ENCODE results near the gene IMP4.

The IMP4 gene

GRCh38 chr2:130349174-130349573 lies 6.5 kb downstream of the IMP4 start:
- Histone ChIP-seq H3K27me3 (ENCODE audit: low read depth, low read length) (no peaks in the 10 kb centered on the region), H3K4me2 (ENCODE audit: low read length) (no peak overlapping the region), H3K4me1 (ENCODE audit: low read length) (peaks cover 4% of the 10 kb centered on the region), H3K79me2 (ENCODE audit: low read length) (peaks cover 14% of the 10 kb centered on the region), H3K4me3 (ENCODE audit: low read length) (no peak overlapping the region), H3K27ac (ENCODE audit: low read length) (no peak overlapping the region), H4K20me1 (ENCODE audit: insufficient read depth, low read length) (no peaks in the 10 kb centered on the region; the same call in 1 of the 2 replicates), H3K9me3 (ENCODE audit: insufficient read depth, low read length) (peaks cover 3% of the 10 kb centered on the region; the same call in 1 of the 2 replicates), H3K9ac (ENCODE audit: low read length) (no peak overlapping the region), H2AFZ (ENCODE audit: low read depth, low read length) (no peak overlapping the region), H3K36me3 (replicated peaks; ENCODE audit: low read depth, low read length) (peaks cover 52% of the 10 kb centered on the region)
- TF ChIP-seq, protein P1, sequence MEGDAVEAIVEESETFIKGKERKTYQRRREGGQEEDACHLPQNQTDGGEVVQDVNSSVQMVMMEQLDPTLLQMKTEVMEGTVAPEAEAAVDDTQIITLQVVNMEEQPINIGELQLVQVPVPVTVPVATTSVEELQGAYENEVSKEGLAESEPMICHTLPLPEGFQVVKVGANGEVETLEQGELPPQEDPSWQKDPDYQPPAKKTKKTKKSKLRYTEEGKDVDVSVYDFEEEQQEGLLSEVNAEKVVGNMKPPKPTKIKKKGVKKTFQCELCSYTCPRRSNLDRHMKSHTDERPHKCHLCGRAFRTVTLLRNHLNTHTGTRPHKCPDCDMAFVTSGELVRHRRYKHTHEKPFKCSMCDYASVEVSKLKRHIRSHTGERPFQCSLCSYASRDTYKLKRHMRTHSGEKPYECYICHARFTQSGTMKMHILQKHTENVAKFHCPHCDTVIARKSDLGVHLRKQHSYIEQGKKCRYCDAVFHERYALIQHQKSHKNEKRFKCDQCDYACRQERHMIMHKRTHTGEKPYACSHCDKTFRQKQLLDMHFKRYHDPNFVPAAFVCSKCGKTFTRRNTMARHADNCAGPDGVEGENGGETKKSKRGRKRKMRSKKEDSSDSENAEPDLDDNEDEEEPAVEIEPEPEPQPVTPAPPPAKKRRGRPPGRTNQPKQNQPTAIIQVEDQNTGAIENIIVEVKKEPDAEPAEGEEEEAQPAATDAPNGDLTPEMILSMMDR (IDR thresholded peaks at IDR 0.05; ENCODE audit: low read depth, low read length): no peak
- no peak for TF ChIP-seq EZH2phosphoT487 (IDR thresholded peaks at IDR 0.05; ENCODE audit: low read depth)

GRCh38 chr2:130351711-130352110 lies 9.0 kb downstream of the IMP4 start:
- no peak overlapping the region for H3K4me3 ChIP-seq (ENCODE audit: low read length)
- no peak overlapping the region for H3K27ac ChIP-seq (ENCODE audit: low read length)
- H3K4me1 ChIP-seq (ENCODE audit: low read length): peaks cover 9% of the 10 kb centered on the region
- H3K4me2 ChIP-seq (ENCODE audit: low read length): no peak overlapping the region
- H4K20me1 ChIP-seq (ENCODE audit: insufficient read depth, low read length): no peaks in the 10 kb centered on the region
- H3K27me3 ChIP-seq (ENCODE audit: low read depth, low read length): no peaks in the 10 kb centered on the region
- no peak overlapping the region for H3K9ac ChIP-seq (ENCODE audit: low read length)
- no peak for TF ChIP-seq EZH2phosphoT487 (IDR thresholded peaks at IDR 0.05; ENCODE audit: low read depth)
- TF ChIP-seq, protein P1 (IDR thresholded peaks at IDR 0.05; ENCODE audit: low read depth, low read length): no peak
- H3K9me3 ChIP-seq (ENCODE audit: insufficient read depth, low read length): no peaks in the 10 kb centered on the region
- H3K36me3 ChIP-seq (replicated peaks; ENCODE audit: low read depth, low read length): peaks cover 26% of the 10 kb centered on the region
- H3K79me2 ChIP-seq (ENCODE audit: low read length): no peaks in the 10 kb centered on the region
- no peak overlapping the region for H2AFZ ChIP-seq (ENCODE audit: low read depth, low read length)

- no peaks in the 10 kb centered on the region for H3K9me3 ChIP-seq (ENCODE audit: insufficient read depth, low read length)
- peaks cover 9% of the 10 kb centered on the region for H3K4me1 ChIP-seq (ENCODE audit: low read length)
- H2AFZ ChIP-seq (ENCODE audit: low read depth, low read length): no peak overlapping the region
- no peaks in the 10 kb centered on the region for H3K79me2 ChIP-seq (ENCODE audit: low read length)
- H3K36me3 ChIP-seq (replicated peaks; ENCODE audit: low read depth, low read length): peaks cover 21% of the 10 kb centered on the region
- TF ChIP-seq EZH2phosphoT487 (IDR thresholded peaks at IDR 0.05; ENCODE audit: low read depth): no peak
- TF ChIP-seq, protein P1 (IDR thresholded peaks at IDR 0.05; ENCODE audit: low read depth, low read length): no peak
- no peak overlapping the region for H3K4me3 ChIP-seq (ENCODE audit: low read length)
- H3K9ac ChIP-seq (ENCODE audit: low read length): no peak overlapping the region
- no peak overlapping the region for H3K4me2 ChIP-seq (ENCODE audit: low read length)
- no peak overlapping the region for H3K27ac ChIP-seq (ENCODE audit: low read length)
- no peaks in the 10 kb centered on the region for H4K20me1 ChIP-seq (ENCODE audit: insufficient read depth, low read length)
- no peaks in the 10 kb centered on the region for H3K27me3 ChIP-seq (ENCODE audit: low read depth, low read length)
Observed at GRCh38 chr2:130352237-130352636, 9.5 kb downstream of the IMP4 start.

DNA sequence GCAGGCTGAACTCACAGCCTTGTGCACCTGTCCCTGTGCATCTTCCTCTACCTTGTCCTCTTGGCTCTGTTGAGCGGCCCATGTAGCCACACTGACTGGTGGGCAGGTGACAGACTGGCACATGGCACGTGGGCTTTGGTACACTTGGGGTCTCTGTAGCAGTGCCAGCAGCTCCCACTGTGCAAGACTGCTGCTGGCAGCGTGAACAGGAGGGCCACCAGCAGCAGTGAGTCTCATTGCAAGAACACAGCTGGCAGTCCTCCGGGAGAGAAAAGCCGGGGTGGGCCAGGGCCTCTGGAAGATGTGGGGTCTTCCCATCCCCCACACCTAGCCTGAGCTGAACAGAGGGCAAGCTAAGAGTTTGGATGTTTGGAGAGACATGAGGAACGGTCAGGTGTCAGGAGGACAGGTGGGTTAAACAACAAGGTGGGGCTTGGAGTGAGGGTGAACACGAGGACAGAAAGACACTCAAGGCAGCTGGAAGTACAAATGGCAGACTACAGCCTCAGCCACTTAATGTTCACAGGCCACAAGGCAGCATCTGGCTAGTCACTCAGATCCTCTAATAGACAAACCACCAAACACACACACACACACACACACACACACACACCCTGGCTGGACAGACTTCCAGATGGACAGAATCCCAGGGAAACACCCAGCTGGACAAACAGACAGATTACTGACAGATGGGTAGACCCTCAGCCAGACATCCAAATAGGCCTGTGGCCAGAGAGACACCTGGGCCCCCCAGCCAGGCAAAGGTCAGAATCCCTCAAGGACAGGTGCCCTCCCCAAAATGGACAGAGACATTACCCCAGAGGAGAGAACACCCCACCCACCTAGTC lies 10.8 kb downstream of the IMP4 start:
- Histone ChIP-seq H3K36me3 (replicated peaks; ENCODE audit: low read depth, low read length) (peaks cover 9% of the 10 kb centered on the region), H3K4me2 (ENCODE audit: low read length) (no peak overlapping the region), H3K4me1 (ENCODE audit: low read length) (peaks cover 9% of the 10 kb centered on the region), H3K4me3 (ENCODE audit: low read length) (no peak overlapping the region), H3K9ac (ENCODE audit: low read length) (no peak overlapping the region), H2AFZ (ENCODE audit: low read depth, low read length) (no peak overlapping the region), H4K20me1 (ENCODE audit: insufficient read depth, low read length) (no peaks in the 10 kb centered on the region), H3K9me3 (ENCODE audit: insufficient read depth, low read length) (no peaks in the 10 kb centered on the region), H3K27ac (ENCODE audit: low read length) (no peak overlapping the region), H3K79me2 (ENCODE audit: low read length) (no peaks in the 10 kb centered on the region), H3K27me3 (ENCODE audit: low read depth, low read length) (no peaks in the 10 kb centered on the region)
- no peak for TF ChIP-seq EZH2phosphoT487 (IDR thresholded peaks at IDR 0.05; ENCODE audit: low read depth)
- TF ChIP-seq, protein P1 (IDR thresholded peaks at IDR 0.05; ENCODE audit: low read depth, low read length): no peak
